IMR-90 (cell line): ENCODE measurements around the gene NUDT6. TPM values are rescaled to one million over a fixed set of nuclear protein-coding genes. Genes with fewer than 3 reads are reported as not detected.

Source experiments
- ATAC-seq: fragments of 200-7000 bp; cut with Tn5 transposase; 2 replicates; pipeline ENCODE4 v1.9.1; 2020; ENCODE audit warnings: low read depth, mild to moderate bottlenecking, moderate library complexity
- BruUV-seq: library from RNA; stranded (reverse); fragments of 400-500 nt; replicated peaks from 2 replicates; lab custom pipeline; 2021; lab: Mats Ljungman, UMichigan
- CTCF ChIA-PET: fragments of 300-600 bp; formaldehyde crosslinking; extraction: SDS; loops from one replicate; lab custom pipeline; 2021; ENCODE audit warnings: antibody characterized with exemption; lab: Yijun Ruan, JAX
- POLR2A ChIA-PET: fragments of 300-600 bp; sonication (Branson Sonifier 250); formaldehyde crosslinking; loops from one replicate; lab custom pipeline; 2022; ENCODE audit warnings: antibody characterized with exemption; ENCODE audit not compliant: unreplicated experiment; lab: Charles Lee
- DNase-seq: peaks from one replicate; pipeline ENCODE4 v3.0.0; 2013
- H2AFZ ChIP-seq: replicated peaks from 2 replicates; pipeline ENCODE3; 2013; ENCODE audit warnings: low read length, mild to moderate bottlenecking; ENCODE audit not compliant: poor library complexity
- H2AK5ac ChIP-seq: 2 replicates; pipeline ENCODE4 v1.6.1; 2013; ENCODE audit warnings: low read depth, low read length, inconsistent platforms
- H2AK9ac ChIP-seq: replicated peaks from 2 replicates; pipeline ENCODE3; 2013; ENCODE audit warnings: mild to moderate bottlenecking, low read depth, low read length, moderate library complexity; ENCODE audit not compliant: poor library complexity
- H2BK120ac ChIP-seq: 2 replicates; pipeline ENCODE4 v1.6.1; 2013; ENCODE audit warnings: low read depth, low read length, inconsistent platforms
- H2BK15ac ChIP-seq: 3 replicates; pipeline ENCODE4 v1.6.1; 2013; ENCODE audit warnings: low read depth, low read length, inconsistent platforms
- H2BK20ac ChIP-seq: 2 replicates; pipeline ENCODE4 v1.6.1; 2013; ENCODE audit warnings: low read depth, mild to moderate bottlenecking, inconsistent platforms, low read length, moderate library complexity
- H2BK5ac ChIP-seq: 2 replicates; pipeline ENCODE4 v1.6.1; 2013; ENCODE audit warnings: mild to moderate bottlenecking, low read depth, low read length, inconsistent platforms; ENCODE audit not compliant: poor library complexity, severe bottlenecking
- H3K14ac ChIP-seq: replicated peaks from 2 replicates; pipeline ENCODE4 v1.6.1; 2013; ENCODE audit warnings: low read depth, low read length, inconsistent platforms
- H3K18ac ChIP-seq: 2 replicates; pipeline ENCODE4 v1.6.1; 2013; ENCODE audit warnings: low read depth, low read length, control low read depth
- H3K23ac ChIP-seq: 2 replicates; pipeline ENCODE4 v1.6.1; 2013; ENCODE audit warnings: low read depth, low read length, inconsistent platforms
- H3K27ac ChIP-seq: 2 replicates; pipeline ENCODE4 v1.5.1; 2013; ENCODE audit warnings: mild to moderate bottlenecking, control low read depth, low read length; ENCODE audit not compliant: insufficient read depth
- H3K27me3 ChIP-seq: 2 replicates; pipeline ENCODE4 v1.6.1; 2013; ENCODE audit warnings: low read length; ENCODE audit not compliant: control insufficient read depth, insufficient read depth
- H3K36me3 ChIP-seq: 2 replicates; pipeline ENCODE4 v1.6.1; 2013; ENCODE audit warnings: low read length, mixed read lengths; ENCODE audit not compliant: control insufficient read depth, insufficient read depth
- H3K4ac ChIP-seq: 2 replicates; pipeline ENCODE4 v1.6.1; 2013; ENCODE audit warnings: low read depth, low read length, inconsistent platforms
- H3K4me1 ChIP-seq: 2 replicates; pipeline ENCODE4 v1.6.1; 2013; ENCODE audit warnings: low read length, mixed read lengths; ENCODE audit not compliant: control insufficient read depth, insufficient read depth
- H3K4me2 ChIP-seq: 2 replicates; pipeline ENCODE4 v1.6.1; 2013; ENCODE audit warnings: low read depth, mild to moderate bottlenecking, control low read depth, low read length, moderate library complexity
- H3K4me3 ChIP-seq: 2 replicates; pipeline ENCODE4 v1.5.1; 2013; ENCODE audit warnings: low read depth, mild to moderate bottlenecking, control low read depth, low read length, moderate library complexity; ENCODE audit not compliant: insufficient read depth
- H3K56ac ChIP-seq: 2 replicates; pipeline ENCODE4 v1.6.1; 2013; ENCODE audit warnings: low read length, inconsistent platforms; ENCODE audit not compliant: insufficient read depth; ENCODE audit errors: extremely low read depth
- H3K79me1 ChIP-seq, 2 experiments: 2 replicates each; pipeline ENCODE4 v1.6.1; 2013; ENCODE audit warnings: low read length in 2 of 2, inconsistent platforms in 1 of 2, low read depth in 1 of 2
- H3K9ac ChIP-seq: 2 replicates; pipeline ENCODE4 v1.6.1; 2013; ENCODE audit warnings: low read depth, low read length, control low read depth
- H3K9me1 ChIP-seq: 2 replicates; pipeline ENCODE4 v1.6.1; 2013; ENCODE audit warnings: low read length, inconsistent platforms; ENCODE audit not compliant: insufficient read depth
- H3K9me3 ChIP-seq: 2 replicates; pipeline ENCODE4 v1.6.1; 2013; ENCODE audit warnings: low read length; ENCODE audit not compliant: control insufficient read depth, insufficient read depth
- H4K20me1 ChIP-seq: 2 replicates; pipeline ENCODE4 v1.6.1; 2013; ENCODE audit warnings: low read length, inconsistent platforms; ENCODE audit not compliant: insufficient read depth
- H4K5ac ChIP-seq: 2 replicates; pipeline ENCODE4 v1.6.1; 2013; ENCODE audit warnings: mild to moderate bottlenecking, low read depth, low read length, control low read depth
- H4K8ac ChIP-seq, 2 experiments: 2 replicates each; pipeline ENCODE4 v1.6.1; 2013; ENCODE audit warnings: low read depth in 2 of 2, low read length in 2 of 2, control low read depth in 1 of 2, inconsistent platforms in 1 of 2
- H4K91ac ChIP-seq: 2 replicates; pipeline ENCODE4 v1.6.1; 2013; ENCODE audit warnings: low read depth, low read length, inconsistent platforms; ENCODE audit not compliant: insufficient read depth
- BHLHE40 ChIP-seq: fragments of 150-350 bp; IDR thresholded peaks from 2 replicates; pipeline ENCODE4 v1.6.1; 2016; ENCODE audit warnings: mild to moderate bottlenecking, low read depth, low read length
- CEBPB ChIP-seq: IDR thresholded peaks from 2 replicates; pipeline ENCODE4 v1.6.1; 2012; ENCODE audit warnings: low read depth, low read length, improper control_type of control experiment
- CHD1 ChIP-seq: IDR thresholded peaks from 2 replicates; pipeline ENCODE4 v1.6.1; 2012; ENCODE audit warnings: low read depth, low read length, improper control_type of control experiment
- RFX5 ChIP-seq: IDR thresholded peaks from 2 replicates; pipeline ENCODE4 v1.8.0; 2012; ENCODE audit warnings: low read depth, mild to moderate bottlenecking, low read length, moderate library complexity
- WGBS, 2 experiments: methylation state at CpG; one replicate each; pipeline versions ENCODE4 v1.1.5 to v1.1.7; 2013; ENCODE audit warnings: missing lambda C conversion rate in 2 of 2; ENCODE audit not compliant: insufficient read length in 1 of 2; ENCODE audit errors: extremely low coverage in 2 of 2; 5-methylcytosine and 5-hydroxymethylcytosine counted together
- dilution Hi-C: fragments of 300-500 bp; cut with HindIII; formaldehyde crosslinking; loops from one replicate; pipeline ENCODE4 v1.14.3; 2018; ENCODE audit warnings: low sequenced_read_pairs; ENCODE audit not compliant: unreplicated experiment
- in situ Hi-C: fragments of 300-500 bp; cut with MboI; formaldehyde crosslinking; loops from 3 replicates; pipeline ENCODE4 v1.14.3; 2019; ENCODE audit warnings: low sequenced_read_pairs, inconsistent platforms, mixed read lengths
- intact Hi-C: fragments of 100-400 bp; cut with micrococcal nuclease; formaldehyde crosslinking; loops from 2 replicates; pipeline ENCODE4 v1.10.0; 2022
- polyA plus RNA-seq, 3 experiments: library from polyadenylated mRNA; depleted of rRNA; stranded (reverse); fragments of >200 nt; gene quantifications; 2 replicates each; pipeline ENCODE4 v1.2.3, GENCODE V29; 2012; ENCODE audit warnings: low replicate concordance in 1 of 3
- total RNA-seq: library from RNA; depleted of rRNA; stranded (reverse); fragments of >200 nt; gene quantifications from 2 replicates; pipeline ENCODE4 v1.2.3, GENCODE V29; 2012
- TF ChIP-seq, protein P1 (sequence below): conservative IDR thresholded peaks from 2 replicates; pipeline ENCODE4 v1.5.1; 2012; ENCODE audit warnings: mild to moderate bottlenecking, low read depth, low read length, improper control_type of control experiment

The NUDT6 gene
- total and polyA plus RNA-seq, 2 of the 4 experiments (the other 2 are of a cell fraction): 2.7 to 4.8 TPM

DNA sequence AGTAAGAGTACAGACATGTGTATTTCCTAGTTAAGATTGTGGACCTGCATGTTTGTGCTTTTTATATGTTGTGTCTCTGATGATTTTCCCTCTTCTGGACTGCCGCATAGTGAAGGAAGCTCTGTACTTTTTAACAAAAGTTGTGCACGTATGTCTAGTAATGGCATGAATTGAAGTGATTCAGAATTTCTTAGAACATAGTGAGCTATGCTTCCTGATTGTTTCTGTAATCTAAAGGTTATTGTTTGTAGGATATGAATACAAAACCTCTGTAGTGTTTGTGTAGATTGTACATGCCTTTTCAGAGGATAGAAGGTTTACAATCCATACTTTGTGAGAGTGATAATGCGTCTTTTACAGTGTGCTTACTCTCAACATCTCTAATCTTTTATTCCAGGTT lies 37.0 kb upstream of the NUDT6 start:
- Histone ChIP-seq H3K4me3 (no peak overlapping the region), H3K9me1 (peaks cover 4% of the 10 kb centered on the region), H3K27ac (peak overlapping the region; percentile 29; the same call in 1 of the 2 replicates), H4K5ac (0 out of 2 replicates have a peak overlapping the region, but pooled peaks have one; percentile 59), H3K56ac (no peak overlapping the region), H2AFZ (no peak overlapping the region), H2BK5ac (peak overlapping the region; percentile 48), H2BK20ac (peak overlapping the region; percentile 39; the same call in 1 of the 2 replicates), H3K4me1 (no peaks in the 10 kb centered on the region), H2BK120ac (peak overlapping the region; percentile 44; the same call in 1 of the 2 replicates), H3K27me3 (no peaks in the 10 kb centered on the region), H3K4ac (no peak overlapping the region), H3K18ac (peak overlapping the region; percentile 77), H3K36me3 (no peaks in the 10 kb centered on the region), H4K8ac (peak overlapping the region in 1 of 2 experiments; percentile 61; a peak in 1 of 4 replicates), H2BK15ac (no peak overlapping the region), H3K4me2 (peak overlapping the region; percentile 17; the same call in 1 of the 2 replicates), H3K9ac (no peak overlapping the region), H3K23ac (no peak overlapping the region), H4K20me1 (no peaks in the 10 kb centered on the region), H3K9me3 (no peaks in the 10 kb centered on the region; the same call in 1 of the 2 replicates), H2AK5ac (no peak overlapping the region), H4K91ac (no peak overlapping the region), H2AK9ac (no peak overlapping the region), H3K14ac (no peak overlapping the region; the same call in 1 of the 2 replicates), H3K79me1 (peaks cover 10 to 27% of the 10 kb centered on the region in 2 experiments)
- POLR2A ChIA-PET: no interaction called here
- no TSS peak for BruUV-seq
- 50% methylated on average over 1 of the region's 3 CpGs; no CpG with 5 or more reads in 1 of the 2 experiments for WGBS, 2 experiments
- intact Hi-C loops (no loop called here), in situ Hi-C loops (no loop called here), dilution Hi-C loops (no loop called here)
- TF ChIP-seq BHLHE40 (no peak), CEBPB (no peak), RFX5 (no peak), CHD1 (no peak)
- TF ChIP-seq, protein P1, sequence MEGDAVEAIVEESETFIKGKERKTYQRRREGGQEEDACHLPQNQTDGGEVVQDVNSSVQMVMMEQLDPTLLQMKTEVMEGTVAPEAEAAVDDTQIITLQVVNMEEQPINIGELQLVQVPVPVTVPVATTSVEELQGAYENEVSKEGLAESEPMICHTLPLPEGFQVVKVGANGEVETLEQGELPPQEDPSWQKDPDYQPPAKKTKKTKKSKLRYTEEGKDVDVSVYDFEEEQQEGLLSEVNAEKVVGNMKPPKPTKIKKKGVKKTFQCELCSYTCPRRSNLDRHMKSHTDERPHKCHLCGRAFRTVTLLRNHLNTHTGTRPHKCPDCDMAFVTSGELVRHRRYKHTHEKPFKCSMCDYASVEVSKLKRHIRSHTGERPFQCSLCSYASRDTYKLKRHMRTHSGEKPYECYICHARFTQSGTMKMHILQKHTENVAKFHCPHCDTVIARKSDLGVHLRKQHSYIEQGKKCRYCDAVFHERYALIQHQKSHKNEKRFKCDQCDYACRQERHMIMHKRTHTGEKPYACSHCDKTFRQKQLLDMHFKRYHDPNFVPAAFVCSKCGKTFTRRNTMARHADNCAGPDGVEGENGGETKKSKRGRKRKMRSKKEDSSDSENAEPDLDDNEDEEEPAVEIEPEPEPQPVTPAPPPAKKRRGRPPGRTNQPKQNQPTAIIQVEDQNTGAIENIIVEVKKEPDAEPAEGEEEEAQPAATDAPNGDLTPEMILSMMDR: no peak
- DNase-seq (no peak), ATAC-seq (peak; percentile 30)
- CTCF ChIA-PET: no interaction called here
